NCI-H2196 (cell line): ENCODE results near the gene GRID1.

ENCODE experiments used
- DNase-seq: peaks from one replicate; lab custom pipeline; 2025; ENCODE audit not compliant: unreplicated experiment; lab: John Stamatoyannopoulos, UW

GRID1 gene

GRCh38 chr10:86197166-86197790 lies 169.3 kb downstream of the GRID1 start:
- DNase-seq = no peak

GRCh38 chr10:86195521-86196157 lies 171.0 kb downstream of the GRID1 start:
- DNase-seq = no peak

GRCh38 chr10:86194684-86195083 lies 171.9 kb downstream of the GRID1 start:
- no peak for DNase-seq

GRCh38 chr10:86193841-86194240 lies 172.8 kb downstream of the GRID1 start:
- DNase-seq = no peak

GRCh38 chr10:86192691-86193090 lies 173.9 kb downstream of the GRID1 start:
- DNase-seq = no peak

GRCh38 chr10:86192147-86192546 lies 174.4 kb downstream of the GRID1 start:
- DNase-seq = no peak

GRCh38 chr10:86191686-86192085 lies 174.9 kb downstream of the GRID1 start:
- DNase-seq = no peak

- no peak for DNase-seq
These were observed 175.4 kb downstream of the GRID1 start for GRCh38 chr10:86191166-86191565.

GRCh38 chr10:86190291-86190690 lies 176.3 kb downstream of the GRID1 start:
- no peak for DNase-seq

GRCh38 chr10:86189891-86190290 lies 176.7 kb downstream of the GRID1 start:
- DNase-seq = no peak

- DNase-seq = no peak
These were observed 177.6 kb downstream of the GRID1 start for GRCh38 chr10:86188796-86189558.

- DNase-seq = no peak
These were observed 178.3 kb downstream of the GRID1 start for GRCh38 chr10:86188326-86188725.

GRCh38 chr10:86187499-86188239 lies 178.9 kb downstream of the GRID1 start:
- DNase-seq = no peak

- DNase-seq = no peak
These were observed 180.0 kb downstream of the GRID1 start for GRCh38 chr10:86186633-86187032.

GRCh38 chr10:86182595-86182994 lies 184.0 kb downstream of the GRID1 start:
- DNase-seq = no peak

- DNase-seq = no peak
These were observed 184.4 kb downstream of the GRID1 start for GRCh38 chr10:86182150-86182549.

GRCh38 chr10:86180861-86181260 lies 185.7 kb downstream of the GRID1 start:
- DNase-seq = no peak

- DNase-seq = no peak
These were observed 186.6 kb downstream of the GRID1 start for GRCh38 chr10:86179961-86180360.

GRCh38 chr10:86179153-86179524 lies 187.5 kb downstream of the GRID1 start:
- DNase-seq = no peak

- DNase-seq = no peak
These were observed 188.0 kb downstream of the GRID1 start for GRCh38 chr10:86178401-86179152.
